B cell (primary cell): Measurements from ENCODE around the gene SCAF11. TPM values are rescaled to one million over a fixed set of nuclear protein-coding genes. Genes with fewer than 3 reads are reported as not detected.

Source experiments
- ATAC-seq: fragments of 200-7000 bp; cut with Tn5 transposase; one replicate; pipeline ENCODE4 v1.10.0; 2021; ENCODE audit warnings: low read depth, mild to moderate bottlenecking, moderate number of reproducible peaks, moderate library complexity
- CTCF ChIA-PET: fragments of 350-600 bp; sonication (Branson Sonifier 250); formaldehyde crosslinking; loops from one replicate; lab custom pipeline; 2021; ENCODE audit warnings: antibody characterized with exemption, inconsistent platforms; lab: Charles Lee
- POLR2A ChIA-PET: fragments of 350-600 bp; sonication (Branson Sonifier 250); formaldehyde crosslinking; loops from one replicate; lab custom pipeline; 2021; ENCODE audit warnings: antibody characterized with exemption; lab: Charles Lee
- DNase-seq: peaks from one replicate; pipeline ENCODE4 v3.0.0; 2013
- H2AFZ ChIP-seq: 2 replicates; pipeline ENCODE4 v1.6.1; 2012; ENCODE audit warnings: mild to moderate bottlenecking, low read depth, low read length; ENCODE audit not compliant: insufficient read depth, poor library complexity, severe bottlenecking
- H3K27ac ChIP-seq, 2 donors: 1 replicate in 1 of 2; 2 replicates in 1 of 2; pipeline ENCODE4 v1.5.1; 2012 to 2013; ENCODE audit warnings: low read length in 2 of 2, mild to moderate bottlenecking in 2 of 2, moderate library complexity in 1 of 2
- H3K27me3 ChIP-seq, 4 experiments: fragments of 200-600 bp in 1 of 4; sonication (generic) in 1 of 4; replicated peaks in 1 of 4; 1 replicate in 2 of 4; 2 replicates in 2 of 4; pipeline versions ENCODE4 v1.6.1 to v1.7.0; 2013 to 2016; ENCODE audit warnings: low read length in 3 of 4, mild to moderate bottlenecking in 2 of 4, mixed read lengths in 1 of 4, moderate library complexity in 1 of 4; ENCODE audit not compliant: insufficient read depth in 4 of 4, control insufficient read depth in 3 of 4; ENCODE audit errors: control extremely low read depth in 1 of 4
- H3K36me3 ChIP-seq, 2 experiments: replicated peaks in 1 of 2; 1 replicate in 1 of 2; 2 replicates in 1 of 2; pipeline versions ENCODE4 v1.6.1 to v1.7.1; 2013; ENCODE audit warnings: low read length in 1 of 2; ENCODE audit not compliant: insufficient read depth in 2 of 2, control insufficient read depth in 1 of 2; ENCODE audit errors: control extremely low read depth in 1 of 2, extremely low read depth in 1 of 2
- H3K4me1 ChIP-seq, 2 donors: fragments of 200-600 bp in 1 of 2; sonication (generic) in 1 of 2; 1 replicate in 1 of 2; 2 replicates in 1 of 2; pipeline versions ENCODE4 v1.5.1 to v1.6.1; 2013 to 2017; ENCODE audit warnings: low read length in 2 of 2; ENCODE audit not compliant: control insufficient read depth in 2 of 2, insufficient read depth in 2 of 2
- H3K4me2 ChIP-seq: replicated peaks from 2 replicates; pipeline ENCODE3; 2012; ENCODE audit warnings: mild to moderate bottlenecking, low read depth, low read length; ENCODE audit not compliant: poor library complexity, severe bottlenecking
- H3K4me3 ChIP-seq, 5 experiments: fragments of 200-600 bp in 1 of 5; sonication (generic) in 1 of 5; 1 replicate in 3 of 5; 2 replicates in 2 of 5; pipeline versions ENCODE4 v1.5.1 to v1.7.0; 2011 to 2016; ENCODE audit warnings: low read length in 4 of 5, mild to moderate bottlenecking in 4 of 5, low read depth in 2 of 5, control low read depth in 1 of 5, moderate library complexity in 1 of 5; ENCODE audit not compliant: insufficient read depth in 1 of 5; ENCODE audit errors: control extremely low read depth in 1 of 5, extremely low read depth in 1 of 5
- H3K79me2 ChIP-seq: fragments of 200-600 bp; sonication (generic); one replicate; pipeline ENCODE4 v1.6.0; 2016; ENCODE audit warnings: low read length; ENCODE audit not compliant: control insufficient read depth, insufficient read depth
- H3K9ac ChIP-seq: fragments of 200-600 bp; sonication (generic); 2 replicates; pipeline ENCODE4 v1.6.1; 2017; ENCODE audit warnings: mild to moderate bottlenecking, low read length, moderate library complexity
- H3K9me3 ChIP-seq, 3 donors: one replicate each; pipeline versions ENCODE4 v1.6.1 to v1.7.1; 2013; ENCODE audit warnings: low read length in 2 of 3; ENCODE audit not compliant: control insufficient read depth in 2 of 3, insufficient read depth in 1 of 3; ENCODE audit errors: control extremely low read depth in 1 of 3
- H4K20me1 ChIP-seq: 2 replicates; pipeline ENCODE4 v1.6.0; 2012; ENCODE audit warnings: mild to moderate bottlenecking, low read length; ENCODE audit not compliant: insufficient read depth, control insufficient read depth, poor library complexity, severe bottlenecking
- H3K27ac Mint-ChIP-seq: one replicate; pipeline ENCODE4 v1.8.0; 2021; ENCODE audit warnings: mixed read lengths
- H3K27me3 Mint-ChIP-seq: one replicate; pipeline ENCODE4 v1.8.0; 2021; ENCODE audit warnings: mixed read lengths
- H3K4me1 Mint-ChIP-seq: one replicate; pipeline ENCODE4 v1.8.0; 2021; ENCODE audit warnings: mixed read lengths
- H3K4me3 Mint-ChIP-seq: one replicate; pipeline ENCODE4 v1.8.0; 2021; ENCODE audit warnings: mixed read lengths
- H3K9me3 Mint-ChIP-seq: one replicate; pipeline ENCODE4 v1.8.0; 2022; ENCODE audit warnings: mixed read lengths; ENCODE audit not compliant: insufficient read depth
- CTCF ChIP-seq: fragments of 200-600 bp; IDR thresholded peaks from one replicate; pipeline ENCODE4 v1.8.0; 2022; ENCODE audit warnings: antibody characterized with exemption, mild to moderate bottlenecking
- EZH2 ChIP-seq: IDR thresholded peaks from 2 replicates; pipeline ENCODE4 v1.6.1; 2012; ENCODE audit warnings: borderline replicate concordance, low read depth, mild to moderate bottlenecking, moderate library complexity, low read length; ENCODE audit not compliant: insufficient read depth, poor library complexity, severe bottlenecking
- WGBS: methylation state at CpG from one replicate; pipeline ENCODE4 v1.1.5; 2013; ENCODE audit warnings: missing lambda C conversion rate; ENCODE audit not compliant: insufficient coverage; 5-methylcytosine and 5-hydroxymethylcytosine counted together
- intact Hi-C: fragments of 100-400 bp; cut with micrococcal nuclease; formaldehyde crosslinking; loops from one replicate; pipeline ENCODE4 v1.10.0; 2022
- polyA plus RNA-seq: library from polyadenylated mRNA; depleted of rRNA; stranded (reverse); fragments of >200 nt; gene quantifications from 2 replicates; pipeline ENCODE4 v1.2.3, GENCODE V29; 2012
- total RNA-seq, 2 donors: library from RNA; stranded (reverse); fragments of 120-200 nt in 1 of 2; gene quantifications; 1 replicate in 1 of 2; 2 replicates in 1 of 2; pipeline versions ENCODE4 v1.2.3 to v1.2.4, GENCODE V29; 2013 to 2022

Gene SCAF11
- total and polyA plus RNA-seq, 2 donors (not counting 1 experiment from before 2014, with no cell fraction given) = 76.1 to 247 TPM

- intact Hi-C loops = loop anchor here (5.0 kb wide), 2 partner anchors 41 to 1824 kb away; no protein-coding TSS in a partner anchor
- Mint-ChIP-seq H3K27me3 (no peaks in the 10 kb centered on the region), H3K4me1 (peaks cover 67% of the 10 kb centered on the region), H3K27ac (peak overlapping the region; percentile 66), H3K9me3 (peaks cover 3% of the 10 kb centered on the region), H3K4me3 (peak overlapping the region; percentile 97)
- peak overlapping the region in 1 of 2 donors; percentile 93 for H3K27ac ChIP-seq
- TF ChIP-seq EZH2 = no peak
- TF ChIP-seq CTCF = no peak
- H3K4me2 ChIP-seq = peak overlapping the region; percentile 81
- no peaks in the 10 kb centered on the region for H3K9me3 ChIP-seq
- ATAC-seq (no peak), DNase-seq (no peak)
- peak overlapping the region in 2 of 5 experiments; percentile 0 to 100 for H3K4me3 ChIP-seq
- peaks cover 60% of the 10 kb centered on the region in 2 donors for H3K4me1 ChIP-seq
- no CpG with 5 or more reads among the region's 3 CpGs for WGBS
- H3K79me2 ChIP-seq = peaks cover 69% of the 10 kb centered on the region
- CTCF ChIA-PET = no interaction called here
- H3K9ac ChIP-seq = peak overlapping the region; percentile 98
- no peak overlapping the region for H2AFZ ChIP-seq
- H3K27me3 ChIP-seq = no peaks in the 10 kb centered on the region
- POLR2A ChIA-PET = no interaction called here
- peaks cover 0 to 6% of the 10 kb centered on the region in 2 experiments for H3K36me3 ChIP-seq
- peaks cover 12% of the 10 kb centered on the region for H4K20me1 ChIP-seq
Observed at GRCh38 chr12:45988264-45988663, 2.1 kb downstream of the SCAF11 start.

GRCh38 chr12:45987340-45987727, 3.0 kb downstream of the SCAF11 start:
- peaks cover 3% of the 10 kb centered on the region for H3K9me3 Mint-ChIP-seq
- no peaks in the 10 kb centered on the region for H3K27me3 Mint-ChIP-seq
- TF ChIP-seq EZH2 (no peak), CTCF (no peak)
- peak overlapping the region; percentile 76 for H3K4me3 Mint-ChIP-seq
- H3K4me1 ChIP-seq = peaks cover 66 to 67% of the 10 kb centered on the region in 2 donors
- H3K4me3 ChIP-seq = peak overlapping the region in 1 of 5 experiments; percentile 23
- peaks cover 75% of the 10 kb centered on the region for H3K4me1 Mint-ChIP-seq
- H3K27ac Mint-ChIP-seq = peak overlapping the region; percentile 66
- ATAC-seq (no peak), DNase-seq (no peak)
- peak overlapping the region; percentile 86 to 93 for H3K27ac ChIP-seq
- H2AFZ ChIP-seq = no peak overlapping the region
- peak overlapping the region; percentile 81 for H3K4me2 ChIP-seq
- no peaks in the 10 kb centered on the region for H3K9me3 ChIP-seq
- peaks cover 0 to 11% of the 10 kb centered on the region in 2 experiments for H3K36me3 ChIP-seq
- H3K9ac ChIP-seq = peak overlapping the region; percentile 6
- intact Hi-C loops = loop anchor here (5.0 kb wide), 2 partner anchors 40 to 1825 kb away; no protein-coding TSS in a partner anchor
- ChIA-PET POLR2A (no interaction called here), CTCF (no interaction called here)
- no peaks in the 10 kb centered on the region for H3K27me3 ChIP-seq
- 60% methylated on average over 1 of the region's 3 CpGs for WGBS
- peaks cover 78% of the 10 kb centered on the region for H3K79me2 ChIP-seq
- H4K20me1 ChIP-seq = peaks cover 13% of the 10 kb centered on the region
